ENCODE results near the gene AKT1S1.

The AKT1S1 gene

DNA sequence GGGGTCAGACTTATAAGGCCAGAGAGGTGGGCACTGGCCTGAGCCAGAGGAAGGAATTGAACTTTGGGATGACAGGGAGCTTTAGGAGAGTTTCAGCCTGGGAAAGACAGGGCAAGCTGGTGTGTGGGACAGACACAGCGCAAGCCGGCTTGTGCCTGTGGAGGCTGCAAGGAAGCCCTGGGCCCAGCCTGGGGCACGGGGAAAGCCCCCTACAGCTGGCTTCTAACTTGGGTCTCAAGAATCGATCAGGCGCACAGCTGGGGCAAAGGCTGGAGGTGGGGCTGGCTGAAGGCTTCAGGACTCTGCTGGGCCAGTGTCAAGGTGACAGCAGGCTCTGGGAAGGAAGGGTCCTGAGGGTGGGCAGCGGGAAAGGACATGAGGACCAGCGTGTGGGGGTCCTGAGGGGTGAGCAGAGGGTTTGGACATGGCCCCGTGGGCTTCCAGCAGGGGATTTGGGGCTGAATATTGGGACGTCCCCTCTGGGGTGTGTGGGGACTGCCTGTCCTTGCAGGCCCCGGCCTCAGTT is 23.2 kb downstream of the AKT1S1 start:
- DNase-seq (ENCODE audit: low spot score): no peak

GRCh38 chr19:49852631-49853126 is 24.5 kb downstream of the AKT1S1 start:
- DNase-seq (ENCODE audit: low spot score): no peak

DNA sequence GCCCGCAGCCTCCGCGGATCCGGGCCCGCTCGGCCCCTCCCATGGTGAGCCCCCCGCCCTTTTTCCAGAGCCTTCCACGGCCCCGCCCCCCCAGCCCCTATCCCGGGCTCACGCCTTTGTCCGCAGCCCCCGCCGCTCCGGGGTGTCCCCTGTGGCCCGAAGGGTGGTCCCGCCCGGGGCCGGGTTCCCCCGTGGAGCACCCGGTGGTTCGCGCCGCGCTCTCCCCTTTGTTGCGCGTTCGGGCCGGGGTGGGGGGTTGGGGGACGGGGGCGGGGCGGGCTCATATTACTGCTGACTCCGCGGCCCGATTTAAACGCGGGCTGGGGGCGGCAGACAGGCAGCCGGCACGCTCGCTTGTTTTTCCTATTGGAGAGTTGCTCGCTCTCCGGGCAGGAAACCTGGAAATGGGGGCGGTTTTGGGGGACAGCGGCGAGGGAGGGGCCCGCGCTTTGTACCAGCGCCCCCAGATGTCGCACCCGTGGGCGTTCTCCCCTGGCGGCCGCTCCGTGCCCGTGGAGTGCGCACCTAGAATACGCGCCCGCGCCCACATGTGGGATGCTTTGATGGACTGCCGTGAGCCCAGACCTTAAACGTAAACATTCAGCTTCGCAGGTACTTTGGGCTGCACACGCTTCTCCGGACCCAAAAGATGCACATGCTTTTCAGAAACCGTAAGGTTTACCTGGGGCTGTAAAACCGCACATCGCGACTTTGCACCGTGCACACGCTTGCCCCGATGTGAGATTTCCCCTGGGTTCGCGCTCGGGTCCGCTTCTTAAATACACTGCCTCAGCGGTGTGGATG is 25.5 kb downstream of the AKT1S1 start:
- peak; percentile 22 for DNase-seq (ENCODE audit: low spot score)

GRCh38 chr19:49850487-49851342 is 26.4 kb downstream of the AKT1S1 start, which contains the start of gene PTOV1:
Gene PTOV1 (plus strand): TSS chr19:49851159.
- DNase-seq (ENCODE audit: low spot score): peak; percentile 94

- DNase-seq (ENCODE audit: low spot score): no peak
These were observed 27.0 kb downstream of the AKT1S1 start for GRCh38 chr19:49850221-49850486.

- DNase-seq (ENCODE audit: low spot score): no peak
These were observed 27.5 kb downstream of the AKT1S1 start for GRCh38 chr19:49849433-49850220.

GRCh38 chr19:49848938-49849337 is 28.2 kb downstream of the AKT1S1 start:
- no peak for DNase-seq (ENCODE audit: low spot score)

DNA sequence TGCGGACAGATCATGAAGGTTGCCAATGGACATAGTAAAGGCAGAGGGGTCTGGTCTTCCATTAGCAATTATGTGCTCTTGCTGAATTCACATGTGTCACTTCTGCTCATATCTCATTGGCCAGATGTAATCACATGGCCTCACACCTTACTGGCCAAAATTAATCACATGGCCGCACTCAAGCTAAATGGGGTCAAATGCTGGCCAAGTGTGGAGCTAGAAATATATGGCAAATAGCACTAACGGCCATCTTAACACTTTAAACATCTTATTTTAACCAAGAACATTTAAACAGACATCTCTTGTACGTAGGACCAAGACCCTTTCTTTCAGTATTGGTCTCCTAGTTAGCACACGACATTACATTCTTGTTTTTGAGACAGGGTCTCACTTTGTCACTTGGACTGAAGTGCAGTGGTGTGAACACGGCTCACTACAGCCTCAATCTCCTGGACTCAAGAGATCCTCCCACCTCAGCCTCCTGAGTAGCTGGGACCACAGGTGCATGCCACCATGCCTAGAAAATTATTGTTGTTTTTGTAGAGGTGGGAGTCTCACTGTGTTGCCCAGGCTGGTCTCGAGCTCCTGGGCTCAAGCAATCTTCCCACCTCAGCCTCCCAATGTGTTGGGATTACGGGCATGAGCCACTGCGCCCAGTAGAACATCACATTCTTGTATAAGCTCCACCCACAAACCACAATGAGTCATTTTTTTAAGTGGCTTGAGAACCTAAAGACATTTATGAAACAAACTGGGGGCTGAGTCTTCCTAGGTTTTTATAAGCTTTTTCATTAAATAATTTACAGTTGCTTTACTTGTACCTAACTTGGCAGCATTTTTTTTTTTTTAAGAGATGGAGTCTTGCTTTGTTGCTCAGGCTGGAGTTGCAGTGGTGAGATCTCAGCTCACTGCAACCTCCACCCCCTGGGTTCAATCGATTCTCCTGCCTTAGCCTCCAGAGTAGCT is 29.1 kb downstream of the AKT1S1 start:
- DNase-seq (ENCODE audit: low spot score): peak; percentile 41

GRCh38 chr19:49846408-49846807 is 30.7 kb downstream of the AKT1S1 start:
- DNase-seq (ENCODE audit: low spot score): no peak

GRCh38 chr19:49845414-49845813 is 31.7 kb downstream of the AKT1S1 start:
- DNase-seq (ENCODE audit: low spot score): no peak

DNA sequence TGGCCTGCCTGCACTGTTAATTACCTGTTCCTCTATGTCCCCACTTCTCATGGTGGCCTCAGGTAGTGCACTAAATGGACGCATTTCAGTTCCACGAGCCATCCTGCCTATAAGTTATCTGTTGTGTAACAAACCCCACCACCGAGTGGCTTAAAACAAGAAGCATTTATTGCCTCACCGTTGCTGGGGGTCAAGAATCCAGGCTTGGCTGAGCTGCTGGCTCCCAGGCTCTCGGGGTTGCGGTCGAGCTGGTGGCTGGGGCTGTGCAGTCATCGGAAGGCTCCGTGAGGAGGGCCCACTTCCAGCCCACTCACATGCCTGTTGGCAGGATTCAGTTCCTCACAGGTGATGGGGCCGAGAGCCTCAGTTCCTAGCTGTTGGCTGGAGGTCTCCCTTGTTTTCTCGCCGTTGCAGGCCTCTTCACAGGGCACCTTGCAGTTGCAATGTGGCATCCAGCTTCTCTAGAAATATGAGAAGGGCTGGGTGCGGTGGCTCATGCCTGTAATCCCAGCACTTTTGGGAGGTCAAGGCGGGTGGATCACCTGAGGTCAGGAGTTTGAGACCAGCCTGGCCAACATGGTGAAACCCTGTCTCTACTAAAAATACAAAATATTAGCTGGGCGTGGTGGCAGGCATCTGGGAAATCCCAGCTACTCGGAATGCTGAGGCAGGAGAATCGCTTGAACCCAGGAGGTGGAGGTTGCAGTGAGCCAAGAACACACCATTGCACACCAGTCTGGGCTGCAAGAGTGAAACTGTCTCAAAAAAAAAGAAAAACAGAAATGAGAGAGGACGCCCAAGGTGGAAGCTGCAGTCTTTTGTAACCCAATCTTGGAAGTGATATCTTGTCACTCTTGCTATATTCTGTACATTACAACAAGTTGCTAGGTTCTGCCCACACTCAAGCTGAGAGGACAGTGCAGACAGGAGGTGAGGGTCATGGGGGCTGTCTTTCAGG is 32.7 kb downstream of the AKT1S1 start:
- DNase-seq (ENCODE audit: low spot score): no peak

- no peak for DNase-seq (ENCODE audit: low spot score)
These were observed 33.9 kb downstream of the AKT1S1 start for GRCh38 chr19:49843265-49843664.

- DNase-seq (ENCODE audit: low spot score): no peak
These were observed 36.4 kb downstream of the AKT1S1 start for GRCh38 chr19:49840736-49841249.

DNA sequence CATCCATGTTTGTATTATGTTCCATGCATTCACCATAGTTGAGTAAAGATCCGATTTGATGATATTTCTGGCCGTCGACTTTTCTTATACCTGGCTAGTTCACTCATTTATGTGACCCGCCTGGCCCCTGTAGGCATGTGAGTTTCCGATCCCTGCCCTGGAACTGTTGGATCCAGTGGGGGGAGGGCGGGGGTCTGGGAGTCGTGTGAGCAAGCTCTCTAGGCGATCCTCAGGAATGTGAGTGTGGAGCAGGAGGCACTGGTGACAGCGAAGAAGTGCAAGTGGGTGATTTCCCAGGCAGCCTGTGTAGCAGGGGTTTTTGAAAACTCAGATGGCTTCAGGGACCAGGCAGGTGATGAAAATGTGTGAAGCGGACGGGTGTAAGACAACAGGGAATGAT is 36.8 kb downstream of the AKT1S1 start:
- DNase-seq (ENCODE audit: low spot score): no peak

GRCh38 chr19:49839713-49840112 is 37.4 kb downstream of the AKT1S1 start:
- no peak for DNase-seq (ENCODE audit: low spot score)

GRCh38 chr19:49838885-49839588 is 38.1 kb downstream of the AKT1S1 start:
- no peak for DNase-seq (ENCODE audit: low spot score)

- DNase-seq (ENCODE audit: low spot score): no peak
These were observed 39.7 kb downstream of the AKT1S1 start for GRCh38 chr19:49837425-49837824.

- no peak for DNase-seq (ENCODE audit: low spot score)
These were observed 40.2 kb downstream of the AKT1S1 start for GRCh38 chr19:49837009-49837310.
